SU-DHL-6 (cell line): ENCODE results near the gene WWOX.
"Not testable (repeated sequence)": the region's sequence is repeated elsewhere in the genome, so short reads cannot be mapped to it uniquely, and the experiment has no call there.

Experiments
- H2AFZ ChIP-seq: fragments of 200-600 bp; sonication (generic); 2 replicates; pipeline ENCODE4 v1.6.1; 2014; ENCODE audit warnings: low read depth, mild to moderate bottlenecking, moderate library complexity, mixed read lengths, antibody characterized with exemption, low read length; ENCODE audit not compliant: severe bottlenecking
- H3F3A ChIP-seq: fragments of 200-600 bp; shearing (Covaris generic); 2 replicates; pipeline ENCODE4 v1.6.0; 2016; ENCODE audit warnings: antibody characterized with exemption, mild to moderate bottlenecking; ENCODE audit not compliant: insufficient read depth
- H3K27ac ChIP-seq: fragments of 200-600 bp; sonication (generic); 2 replicates; pipeline ENCODE4 v1.5.1; 2016; ENCODE audit warnings: low read depth, mild to moderate bottlenecking, low read length, moderate library complexity, mixed read lengths
- H3K27me3 ChIP-seq: fragments of 200-600 bp; sonication (generic), shearing (Covaris generic); 2 replicates; pipeline ENCODE4 v1.6.0; 2014; ENCODE audit warnings: mild to moderate bottlenecking, low read length
- H3K36me3 ChIP-seq: fragments of 200-600 bp; sonication (generic); 2 replicates; pipeline ENCODE4 v1.6.1; 2014; ENCODE audit warnings: mild to moderate bottlenecking, low read length, mixed read lengths
- H3K4me2 ChIP-seq: fragments of 300-600, 200-600 bp; shearing (Covaris generic), sonication (generic); 2 replicates; pipeline ENCODE4 v1.6.0; 2014; ENCODE audit warnings: low read length, low read depth, mild to moderate bottlenecking; ENCODE audit not compliant: poor library complexity, severe bottlenecking
- H3K4me3 ChIP-seq: fragments of 200-600 bp; sonication (generic); 2 replicates; pipeline ENCODE4 v1.5.1; 2014; ENCODE audit warnings: antibody characterized with exemption, low read length, mild to moderate bottlenecking, mixed read lengths; ENCODE audit not compliant: insufficient read depth, poor library complexity, severe bottlenecking
- H3K79me2 ChIP-seq: fragments of 200-600 bp; sonication (generic); 2 replicates; pipeline ENCODE4 v1.6.1; 2014; ENCODE audit warnings: mild to moderate bottlenecking, low read length, moderate library complexity; ENCODE audit not compliant: insufficient read depth
- H3K9ac ChIP-seq: fragments of 200-600 bp; sonication (generic); 2 replicates; pipeline ENCODE4 v1.7.0; 2014; ENCODE audit warnings: mild to moderate bottlenecking, low read length
- H3K9me2 ChIP-seq: fragments of 200-600 bp; sonication (generic); replicated peaks from 2 replicates; pipeline ENCODE4 v1.6.1; 2014; ENCODE audit warnings: low read length; ENCODE audit not compliant: insufficient read depth
- H3K9me3 ChIP-seq: fragments of 200-600 bp; sonication (generic); 2 replicates; pipeline ENCODE4 v1.6.1; 2014; ENCODE audit warnings: low read length, mixed read lengths; ENCODE audit not compliant: insufficient read depth
- H4K20me1 ChIP-seq: fragments of 200-600 bp; sonication (generic); 2 replicates; pipeline ENCODE4 v1.6.1; 2014; ENCODE audit warnings: low read depth, mild to moderate bottlenecking, antibody characterized with exemption, low read length, moderate library complexity, mixed read lengths
- CTCF ChIP-seq: fragments of 200-600 bp; sonication (generic); IDR thresholded peaks from one replicate; pipeline ENCODE4 v1.5.1; 2017; ENCODE audit warnings: antibody characterized with exemption, mild to moderate bottlenecking, low read length, moderate library complexity; ENCODE audit not compliant: insufficient read depth, poor library complexity, severe bottlenecking
- EZH2phosphoT487 ChIP-seq: fragments of 200-600 bp; sonication (generic), shearing (Covaris generic); conservative IDR thresholded peaks from 2 replicates; pipeline ENCODE4 v1.6.1; 2018; ENCODE audit warnings: mild to moderate bottlenecking, antibody characterized with exemption, low read length, moderate library complexity, mixed read lengths

The WWOX gene

GRCh38 chr16:78596996-78597422 is 497.6 kb downstream of the WWOX start:
- H3F3A ChIP-seq, result no peaks in the 10 kb centered on the region
- no peak overlapping the region for H2AFZ ChIP-seq
- H3K9me3 ChIP-seq, result no peaks in the 10 kb centered on the region
- no peaks in the 10 kb centered on the region for H3K79me2 ChIP-seq
- H3K9me2 ChIP-seq, result no peaks in the 10 kb centered on the region
- H3K4me2 ChIP-seq, result no peak overlapping the region
- TF ChIP-seq CTCF (no peak), EZH2phosphoT487 (no peak)
- no peaks in the 10 kb centered on the region for H3K36me3 ChIP-seq
- H3K27ac ChIP-seq, result no peak overlapping the region
- H3K9ac ChIP-seq, result no peak overlapping the region
- no peak overlapping the region for H3K4me3 ChIP-seq
- H3K27me3 ChIP-seq, result no peaks in the 10 kb centered on the region
- H4K20me1 ChIP-seq, result no peaks in the 10 kb centered on the region

DNA sequence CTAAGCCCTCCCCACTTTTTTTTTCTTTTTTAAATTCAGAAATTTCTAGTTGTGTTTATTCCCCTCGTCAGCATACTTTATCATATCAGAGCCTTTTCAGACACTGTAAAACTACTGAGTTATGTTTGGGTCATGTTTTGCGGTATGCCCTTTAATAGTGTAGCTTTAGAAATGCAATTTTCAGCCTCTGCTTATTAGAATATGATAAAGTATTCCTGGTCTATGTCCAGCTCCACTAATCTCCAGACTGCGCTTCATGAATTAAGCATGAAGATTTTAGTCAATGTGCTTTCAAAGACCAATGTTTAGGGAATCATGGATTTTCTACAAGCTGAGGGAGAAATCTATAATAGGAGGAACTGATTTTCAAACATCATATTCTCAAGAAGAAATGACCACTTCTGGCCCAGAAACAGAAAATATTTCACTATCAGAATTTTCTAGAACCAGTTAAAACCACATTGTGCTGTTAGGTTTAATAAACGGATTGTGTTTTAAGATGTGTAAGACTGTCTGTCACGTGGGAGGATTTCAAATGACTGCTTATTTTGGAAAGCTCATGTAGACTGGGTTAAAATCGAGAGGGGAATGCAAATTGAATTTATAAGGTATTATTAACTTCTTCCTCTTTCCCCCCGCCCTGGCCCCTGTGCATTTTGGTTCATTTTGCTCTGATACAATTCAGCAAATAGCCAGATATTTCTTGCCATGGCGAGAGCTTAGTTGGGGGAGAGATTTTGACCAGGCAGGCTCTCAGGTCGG is 498.5 kb downstream of the WWOX start:
- Histone ChIP-seq H3K27ac (no peak overlapping the region), H3K9me2 (no peaks in the 10 kb centered on the region), H3K9me3 (no peaks in the 10 kb centered on the region), H3K9ac (no peak overlapping the region), H4K20me1 (no peaks in the 10 kb centered on the region), H3K4me3 (no peak overlapping the region), H3K79me2 (no peaks in the 10 kb centered on the region), H2AFZ (no peak overlapping the region), H3K36me3 (no peaks in the 10 kb centered on the region), H3K27me3 (no peaks in the 10 kb centered on the region), H3F3A (no peaks in the 10 kb centered on the region), H3K4me2 (no peak overlapping the region)
- TF ChIP-seq CTCF (no peak), EZH2phosphoT487 (no peak)

DNA sequence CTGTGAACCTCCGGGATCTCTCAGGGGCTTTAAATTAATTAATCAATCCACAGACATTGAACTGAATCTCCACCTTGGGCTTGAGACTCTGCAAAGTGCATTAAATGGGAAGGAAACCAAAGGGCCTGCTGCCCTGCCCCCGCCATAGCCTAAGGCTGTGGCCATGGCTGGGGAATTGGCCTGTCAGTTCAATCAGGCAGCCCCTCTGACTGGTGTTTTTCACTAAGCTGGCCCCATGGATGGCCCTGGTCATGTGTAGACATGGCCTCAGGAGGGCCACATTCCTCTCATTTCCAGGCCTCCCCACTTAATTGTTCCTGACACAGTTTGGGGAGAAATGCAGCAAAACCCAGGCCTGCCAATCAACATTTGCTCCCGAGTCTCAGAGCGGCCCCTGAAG is 499.8 kb downstream of the WWOX start:
- H4K20me1 ChIP-seq, result no peaks in the 10 kb centered on the region
- H3K36me3 ChIP-seq, result no peaks in the 10 kb centered on the region
- no peaks in the 10 kb centered on the region for H3K27me3 ChIP-seq
- H2AFZ ChIP-seq, result no peak overlapping the region
- no peak overlapping the region for H3K4me3 ChIP-seq
- H3K9ac ChIP-seq, result no peak overlapping the region
- no peak overlapping the region for H3K27ac ChIP-seq
- H3K4me2 ChIP-seq, result no peak overlapping the region
- no peaks in the 10 kb centered on the region for H3K9me2 ChIP-seq
- H3F3A ChIP-seq, result no peaks in the 10 kb centered on the region
- H3K79me2 ChIP-seq, result no peaks in the 10 kb centered on the region
- TF ChIP-seq EZH2phosphoT487, result no peak
- no peak for TF ChIP-seq CTCF
- H3K9me3 ChIP-seq, result no peaks in the 10 kb centered on the region

- H2AFZ ChIP-seq, H3K36me3 ChIP-seq, H3K27ac ChIP-seq, H3K79me2 ChIP-seq, H3F3A ChIP-seq, H3K9me2 ChIP-seq, H3K4me3 ChIP-seq, H4K20me1 ChIP-seq, H3K27me3 ChIP-seq, H3K9me3 ChIP-seq, H3K9ac ChIP-seq, H3K4me2 ChIP-seq: not testable (repeated sequence)
These were observed 505.1 kb downstream of the WWOX start for GRCh38 chr16:78604423-78605062.
